Karpas-422 (cell line): ENCODE measurements around the gene TBC1D22A. TPM values are rescaled to one million over a fixed set of nuclear protein-coding genes. Genes with fewer than 3 reads are reported as not detected.

Experiments used
- DNase-seq: peaks from one replicate; pipeline ENCODE4 v3.0.0-alpha.2; 2015
- H2AFZ ChIP-seq: fragments of 200-600 bp; sonication (generic); 2 replicates; pipeline ENCODE4 v1.6.1; 2014; ENCODE audit warnings: antibody characterized with exemption, low read length, mixed read lengths
- H3K27ac ChIP-seq: fragments of 200-600 bp; sonication (generic); 2 replicates; pipeline ENCODE4 v1.5.1; 2014; ENCODE audit warnings: mild to moderate bottlenecking, low read length, moderate library complexity
- H3K27me3 ChIP-seq: fragments of 200-600 bp; sonication (generic); 2 replicates; pipeline ENCODE4 v1.6.1; 2014; ENCODE audit warnings: low read length, mixed read lengths
- H3K36me3 ChIP-seq: fragments of 200-600 bp; sonication (generic); 2 replicates; pipeline ENCODE4 v1.6.1; 2014; ENCODE audit warnings: low read length, mixed read lengths; ENCODE audit not compliant: insufficient read depth
- H3K4me1 ChIP-seq: fragments of 200-600 bp; sonication (generic); 2 replicates; pipeline ENCODE4 v1.6.1; 2014; ENCODE audit warnings: mild to moderate bottlenecking, low read length, mixed read lengths
- H3K4me2 ChIP-seq: fragments of 200-600 bp; sonication (generic); 2 replicates; pipeline ENCODE4 v1.6.1; 2014; ENCODE audit warnings: low read length, low read depth, mild to moderate bottlenecking; ENCODE audit not compliant: poor library complexity, severe bottlenecking
- H3K4me3 ChIP-seq: fragments of 200-600 bp; sonication (generic); 2 replicates; pipeline ENCODE4 v1.5.1; 2014; ENCODE audit warnings: mild to moderate bottlenecking, antibody characterized with exemption, low read length, mixed read lengths
- H3K79me2 ChIP-seq: fragments of 200-600 bp; sonication (generic); 2 replicates; pipeline ENCODE4 v1.6.1; 2014; ENCODE audit warnings: mild to moderate bottlenecking, low read length, mixed read lengths
- H3K9ac ChIP-seq: fragments of 200-600 bp; sonication (generic); 2 replicates; pipeline ENCODE4 v1.6.0; 2014; ENCODE audit warnings: low read length
- H3K9me2 ChIP-seq: fragments of 200-600 bp; sonication (generic), shearing (Covaris generic); replicated peaks from 2 replicates; pipeline ENCODE4 v1.6.0; 2014; ENCODE audit warnings: mild to moderate bottlenecking, low read length, moderate library complexity; ENCODE audit not compliant: insufficient read depth
- H3K9me3 ChIP-seq: fragments of 300-700, 200-600 bp; sonication (generic); 2 replicates; pipeline ENCODE4 v1.6.1; 2014; ENCODE audit warnings: low read length, mixed read lengths
- H4K20me1 ChIP-seq: fragments of 200-600 bp; sonication (generic); 2 replicates; pipeline ENCODE4 v1.6.1; 2014; ENCODE audit warnings: mild to moderate bottlenecking, antibody characterized with exemption, low read length, low read depth; ENCODE audit not compliant: insufficient read depth
- total RNA-seq: library from RNA; depleted of rRNA; stranded (reverse); fragments of >200 nt; shearing (Covaris generic); gene quantifications from 2 replicates; pipeline ENCODE4 v1.2.3, GENCODE V29; 2014; ENCODE audit warnings: low replicate concordance; rRNA removed

Gene TBC1D22A
- 27.7 and 39.2 TPM in 2 replicates for total RNA-seq

- peak within 1 kb of the TSS; percentile 98 for H3K9ac ChIP-seq
- peaks cover 5% of the 10 kb centered on the region for H3K36me3 ChIP-seq
- DNase-seq, result peak; percentile 99
- peak within 1 kb of the TSS; percentile 89 for H3K27ac ChIP-seq
- H3K79me2 ChIP-seq, result peaks cover 52% of the 10 kb centered on the region
- no peaks in the 10 kb centered on the region for H3K9me2 ChIP-seq
- H3K9me3 ChIP-seq, result no peaks in the 10 kb centered on the region
- H2AFZ ChIP-seq, result 0 out of 2 replicates have a peak within 1 kb of the TSS, but pooled peaks have one; percentile 31
- no peaks in the 10 kb centered on the region for H3K27me3 ChIP-seq
- H3K4me2 ChIP-seq, result peak within 1 kb of the TSS; percentile 84
- peaks cover 4% of the 10 kb centered on the region; the same call in 1 of the 2 replicates for H4K20me1 ChIP-seq
- peak within 1 kb of the TSS; percentile 98 for H3K4me3 ChIP-seq
- H3K4me1 ChIP-seq, result peaks cover 56% of the 10 kb centered on the region
These were observed at the start of gene TBC1D22A for GRCh38 chr22:46762238-46763050. TSS of gene TBC1D22A (plus strand) at chr22:46762650. CDS start at chr22:46762787, 137 bp downstream.

- DNase-seq, result no peak
- Histone ChIP-seq H3K36me3 (peaks cover 50% of the 10 kb centered on the region; the same call in 1 of the 2 replicates), H4K20me1 (peaks cover 6% of the 10 kb centered on the region; the same call in 1 of the 2 replicates), H2AFZ (no peak overlapping the region), H3K9me2 (no peaks in the 10 kb centered on the region), H3K9me3 (no peaks in the 10 kb centered on the region), H3K4me3 (no peak overlapping the region), H3K4me2 (no peak overlapping the region), H3K4me1 (no peaks in the 10 kb centered on the region), H3K9ac (no peak overlapping the region), H3K27me3 (no peaks in the 10 kb centered on the region), H3K27ac (no peak overlapping the region), H3K79me2 (no peaks in the 10 kb centered on the region; the same call in 1 of the 2 replicates)
These were observed 47.9 kb upstream of the TBC1D22A start for GRCh38 chr22:46714550-46714949.

GRCh38 chr22:46719921-46720320 lies 42.5 kb upstream of the TBC1D22A start:
- Histone ChIP-seq H4K20me1 (peaks cover 6% of the 10 kb centered on the region; the same call in 1 of the 2 replicates), H3K36me3 (peaks cover 13% of the 10 kb centered on the region), H3K4me2 (no peak overlapping the region), H3K27ac (no peak overlapping the region), H3K27me3 (no peaks in the 10 kb centered on the region), H3K4me3 (no peak overlapping the region), H3K9ac (no peak overlapping the region), H3K9me3 (no peaks in the 10 kb centered on the region), H3K9me2 (no peaks in the 10 kb centered on the region), H2AFZ (no peak overlapping the region), H3K4me1 (no peaks in the 10 kb centered on the region), H3K79me2 (peaks cover 14% of the 10 kb centered on the region; the same call in 1 of the 2 replicates)
- no peak for DNase-seq

- no peak for DNase-seq
- Histone ChIP-seq H3K27ac (no peak overlapping the region), H3K79me2 (peaks cover 30% of the 10 kb centered on the region), H3K9me2 (no peaks in the 10 kb centered on the region), H3K36me3 (peaks cover 13% of the 10 kb centered on the region), H3K27me3 (no peaks in the 10 kb centered on the region), H2AFZ (no peak overlapping the region), H3K4me1 (no peaks in the 10 kb centered on the region), H4K20me1 (peaks cover 13% of the 10 kb centered on the region; the same call in 1 of the 2 replicates), H3K9ac (no peak overlapping the region), H3K4me2 (no peak overlapping the region), H3K4me3 (no peak overlapping the region), H3K9me3 (no peaks in the 10 kb centered on the region)
These were observed 40.9 kb upstream of the TBC1D22A start for GRCh38 chr22:46721501-46722085.

- peaks cover 7% of the 10 kb centered on the region; the same call in 1 of the 2 replicates for H4K20me1 ChIP-seq
- H3K9me2 ChIP-seq, result no peaks in the 10 kb centered on the region
- H3K4me2 ChIP-seq, result no peak overlapping the region
- peaks cover 53% of the 10 kb centered on the region for H3K79me2 ChIP-seq
- no peaks in the 10 kb centered on the region; the same call in none of the 2 replicates for H3K36me3 ChIP-seq
- no peaks in the 10 kb centered on the region for H3K9me3 ChIP-seq
- H3K9ac ChIP-seq, result no peak overlapping the region
- no peak overlapping the region for H3K27ac ChIP-seq
- DNase-seq, result no peak
- H3K4me1 ChIP-seq, result peaks cover 19% of the 10 kb centered on the region
- H3K4me3 ChIP-seq, result no peak overlapping the region
- no peak overlapping the region for H2AFZ ChIP-seq
- no peaks in the 10 kb centered on the region for H3K27me3 ChIP-seq
These were observed 38.6 kb upstream of the TBC1D22A start for GRCh38 chr22:46723882-46724281.

GRCh38 chr22:46725096-46725495 lies 37.4 kb upstream of the TBC1D22A start:
- H3K36me3 ChIP-seq, result no peaks in the 10 kb centered on the region; the same call in none of the 2 replicates
- H3K4me1 ChIP-seq, result peaks cover 23% of the 10 kb centered on the region
- H3K79me2 ChIP-seq, result peaks cover 64% of the 10 kb centered on the region
- no peak overlapping the region for H3K4me3 ChIP-seq
- H3K27ac ChIP-seq, result no peak overlapping the region
- H2AFZ ChIP-seq, result no peak overlapping the region
- H3K9me2 ChIP-seq, result no peaks in the 10 kb centered on the region
- no peak overlapping the region for H3K4me2 ChIP-seq
- H3K9ac ChIP-seq, result no peak overlapping the region
- H3K27me3 ChIP-seq, result no peaks in the 10 kb centered on the region
- H4K20me1 ChIP-seq, result peaks cover 7% of the 10 kb centered on the region; the same call in 1 of the 2 replicates
- no peak for DNase-seq
- H3K9me3 ChIP-seq, result no peaks in the 10 kb centered on the region

GRCh38 chr22:46726066-46726985 lies 36.1 kb upstream of the TBC1D22A start:
- Histone ChIP-seq H3K27ac (no peak overlapping the region), H3K36me3 (no peaks in the 10 kb centered on the region; the same call in none of the 2 replicates), H3K4me2 (no peak overlapping the region), H3K27me3 (no peaks in the 10 kb centered on the region), H3K4me1 (peaks cover 32% of the 10 kb centered on the region), H3K9ac (no peak overlapping the region), H2AFZ (no peak overlapping the region), H3K9me2 (no peaks in the 10 kb centered on the region), H3K4me3 (no peak overlapping the region), H3K9me3 (no peaks in the 10 kb centered on the region), H3K79me2 (peaks cover 76% of the 10 kb centered on the region), H4K20me1 (peaks cover 7% of the 10 kb centered on the region; the same call in 1 of the 2 replicates)
- no peak for DNase-seq
